NCI-H526 (cell line): Measurements from ENCODE around the gene PSME4.
"Not testable (repeated sequence)": the region's sequence is repeated elsewhere in the genome, so short reads cannot be mapped to it uniquely, and the experiment has no call there.

Experiments
- DNase-seq, 2 experiments: peaks; one replicate each; lab custom pipeline; 2025; lab: John Stamatoyannopoulos, UW

PSME4 gene

DNA sequence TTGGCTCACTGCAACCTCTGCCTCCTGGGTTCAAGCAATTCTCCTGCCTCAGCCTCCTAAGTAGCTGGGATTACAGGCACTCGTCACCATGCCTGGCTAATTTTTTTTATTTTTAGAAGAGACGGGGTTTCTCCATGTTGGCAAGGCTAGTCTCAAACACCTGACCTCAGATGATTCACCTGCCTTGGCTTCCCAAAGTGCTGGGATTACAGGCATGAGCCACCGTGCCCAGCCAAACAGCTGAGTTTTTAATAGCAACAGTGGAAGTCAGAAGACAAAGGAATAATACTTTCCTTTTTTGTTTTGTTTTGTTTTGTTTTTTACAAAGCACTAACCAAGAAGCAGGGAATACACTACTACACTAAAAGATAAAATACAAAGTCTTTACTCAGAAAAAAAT lies 127.9 kb downstream of the PSME4 start:
- no peak for DNase-seq

DNA sequence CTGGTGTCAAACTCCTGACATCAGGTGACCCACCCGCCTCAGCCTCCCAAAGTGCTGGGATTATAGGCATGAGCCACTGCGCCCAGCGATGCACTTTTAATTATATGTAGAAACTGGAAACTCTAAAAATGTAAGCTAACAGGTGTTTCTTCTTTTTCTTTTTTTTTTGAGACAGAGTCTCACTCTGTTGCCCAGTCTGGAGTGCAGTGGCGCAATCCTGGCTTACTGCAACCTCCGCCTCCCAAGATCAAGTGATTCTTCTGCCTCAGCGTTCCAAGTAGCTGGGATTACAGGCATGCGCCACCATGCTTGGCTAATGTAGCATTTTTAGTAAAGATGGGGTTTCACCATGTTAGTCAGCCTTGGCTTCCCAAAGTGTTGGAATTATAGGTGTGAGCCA lies 129.1 kb downstream of the PSME4 start:
- not testable (repeated sequence) for DNase-seq

GRCh38 chr2:53840580-53840979 lies 130.2 kb downstream of the PSME4 start:
- no peak for DNase-seq

GRCh38 chr2:53829980-53830290 lies 140.9 kb downstream of the PSME4 start:
- not testable (repeated sequence) for DNase-seq

- no peak for DNase-seq
Observed at GRCh38 chr2:53829273-53829979, 141.4 kb downstream of the PSME4 start.

DNA sequence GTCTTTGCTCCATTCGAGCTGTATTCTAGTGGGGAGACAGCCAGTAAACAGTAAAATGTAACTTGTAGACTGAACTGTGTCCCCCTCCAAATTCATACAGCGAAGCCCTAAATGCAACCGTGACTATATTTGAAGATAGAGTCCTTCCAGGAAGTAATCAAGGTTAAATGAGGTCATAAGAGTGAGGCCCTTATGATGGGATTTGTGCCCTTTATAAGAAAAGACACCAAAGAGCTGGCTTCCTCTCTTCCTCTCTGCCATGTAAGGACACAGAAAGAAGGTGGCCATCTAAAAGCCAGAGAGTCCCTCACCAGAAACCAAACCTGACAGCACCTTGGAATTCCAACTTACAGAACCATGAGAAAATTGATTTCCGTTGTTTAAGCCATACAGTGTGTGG lies 142.5 kb downstream of the PSME4 start:
- no peak for DNase-seq

- DNase-seq: no peak
Observed at GRCh38 chr2:53827398-53828175, 143.2 kb downstream of the PSME4 start.

DNA sequence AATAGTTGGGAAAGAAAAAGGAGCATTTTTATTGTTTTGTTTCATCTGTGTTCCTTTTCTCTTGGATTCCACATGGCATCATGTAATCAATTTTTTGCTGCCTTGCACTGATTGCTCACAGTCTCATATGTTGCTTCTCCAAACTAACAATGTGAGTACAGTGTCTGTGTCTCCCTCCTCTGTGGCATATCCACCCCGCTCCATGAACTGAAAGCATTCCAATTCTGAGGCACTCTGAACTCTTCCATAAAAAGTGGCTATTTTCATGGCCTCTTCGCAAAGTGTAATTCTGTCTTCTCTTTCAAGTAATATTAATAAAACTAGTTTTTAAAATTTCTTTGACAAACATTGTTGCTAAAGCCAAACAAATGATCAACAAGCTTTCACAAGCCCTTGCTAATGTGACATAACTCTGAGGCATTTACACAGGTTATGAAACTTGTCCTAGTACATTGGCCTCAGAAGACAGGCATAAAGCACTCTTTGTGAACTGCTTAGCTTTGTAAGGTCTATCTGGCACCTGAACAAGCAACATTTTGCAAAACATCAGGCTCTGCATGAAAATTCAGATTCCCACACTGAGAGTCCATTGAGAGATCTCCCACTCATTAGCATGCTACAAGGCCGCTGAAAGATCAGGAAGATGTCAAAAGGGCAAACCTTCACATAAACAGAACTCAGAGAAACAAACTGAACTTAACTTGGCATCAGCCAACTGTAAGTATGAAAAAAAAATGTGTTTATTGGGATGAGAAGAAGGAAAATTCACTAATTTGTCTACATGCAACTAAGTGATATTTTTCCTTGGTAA lies 144.0 kb downstream of the PSME4 start:
- DNase-seq: peak in 1 of 2 experiments; percentile 10

DNA sequence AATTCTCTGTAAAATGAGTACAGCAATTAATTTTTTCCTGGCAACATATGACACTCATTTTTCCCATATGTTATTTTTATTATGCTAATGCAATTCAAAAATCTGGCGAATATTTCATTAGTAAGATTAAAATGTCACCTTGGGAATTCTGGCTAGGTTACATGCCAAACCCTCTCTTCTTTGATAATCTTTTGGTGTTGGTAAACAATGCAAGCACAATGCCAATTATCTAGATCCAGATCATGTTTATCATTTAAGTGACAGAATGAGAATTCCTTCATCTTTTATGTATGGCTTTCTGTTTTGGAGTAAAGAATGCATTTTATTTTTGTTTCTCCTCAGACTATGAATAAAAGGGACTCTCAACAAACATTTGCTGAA lies 144.8 kb downstream of the PSME4 start:
- DNase-seq: no peak

- peak; percentile 6 to 9 for DNase-seq
Observed at GRCh38 chr2:53823639-53824038, 147.2 kb downstream of the PSME4 start.

GRCh38 chr2:53821810-53822209 lies 149.0 kb downstream of the PSME4 start:
- DNase-seq: no peak

DNA sequence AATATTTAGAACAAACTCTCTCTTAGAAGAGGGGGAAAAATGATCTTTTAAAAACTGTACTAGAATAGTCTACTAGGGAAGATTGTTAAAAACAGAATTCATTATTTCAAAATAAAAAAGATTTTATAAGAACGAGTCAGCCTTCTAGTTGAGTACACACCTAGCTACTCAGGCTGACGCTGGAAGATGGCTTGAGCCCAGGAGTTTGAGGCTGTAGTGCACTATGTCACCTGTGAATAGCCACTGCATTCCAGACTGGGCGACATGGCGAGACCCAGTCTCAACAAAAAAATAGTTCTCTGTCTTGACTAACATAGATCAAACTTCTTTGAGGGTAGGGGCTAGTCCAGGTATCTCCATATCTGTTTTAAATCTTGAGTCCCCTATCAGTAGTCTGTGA lies 150.1 kb downstream of the PSME4 start:
- DNase-seq: no peak

DNA sequence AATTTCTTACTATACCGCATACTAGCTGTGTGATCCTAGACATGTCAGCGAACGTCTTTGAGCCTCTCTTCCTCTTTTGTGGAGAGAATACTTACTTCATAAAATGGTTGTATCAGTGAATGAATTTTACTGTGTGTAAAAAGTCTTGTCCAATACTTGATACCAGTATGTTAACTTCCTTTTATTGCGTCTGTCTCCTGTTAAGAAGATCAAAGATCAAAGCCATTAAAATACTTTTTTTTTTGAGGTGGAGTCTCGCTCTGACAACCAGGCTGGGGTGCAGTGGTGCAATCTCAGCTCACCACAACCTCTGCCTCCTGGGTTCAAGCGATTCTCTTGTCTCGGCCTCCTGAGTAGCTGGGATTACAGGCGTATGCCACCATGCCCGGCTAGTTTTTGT lies 150.7 kb downstream of the PSME4 start:
- DNase-seq: no peak

DNA sequence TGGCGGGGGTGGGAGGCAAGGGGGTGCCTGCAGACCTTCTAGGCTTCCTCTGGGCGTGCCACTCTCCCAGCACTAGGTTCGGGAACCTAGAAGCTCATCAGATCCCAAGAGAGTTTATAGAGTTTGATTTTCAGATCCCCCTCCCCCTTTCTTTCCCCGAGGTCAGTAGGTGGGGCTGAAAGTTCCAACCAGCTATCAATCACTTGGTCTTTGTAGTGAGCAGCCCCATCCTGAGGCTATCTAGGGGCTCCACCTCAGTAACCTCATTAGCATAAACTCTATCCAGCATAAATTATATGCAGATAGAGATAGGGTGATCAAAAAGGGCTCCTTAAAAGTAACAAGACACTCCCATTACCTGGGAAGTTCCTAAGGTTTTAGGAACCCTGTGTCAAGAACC lies 151.2 kb downstream of the PSME4 start:
- DNase-seq: no peak

DNA sequence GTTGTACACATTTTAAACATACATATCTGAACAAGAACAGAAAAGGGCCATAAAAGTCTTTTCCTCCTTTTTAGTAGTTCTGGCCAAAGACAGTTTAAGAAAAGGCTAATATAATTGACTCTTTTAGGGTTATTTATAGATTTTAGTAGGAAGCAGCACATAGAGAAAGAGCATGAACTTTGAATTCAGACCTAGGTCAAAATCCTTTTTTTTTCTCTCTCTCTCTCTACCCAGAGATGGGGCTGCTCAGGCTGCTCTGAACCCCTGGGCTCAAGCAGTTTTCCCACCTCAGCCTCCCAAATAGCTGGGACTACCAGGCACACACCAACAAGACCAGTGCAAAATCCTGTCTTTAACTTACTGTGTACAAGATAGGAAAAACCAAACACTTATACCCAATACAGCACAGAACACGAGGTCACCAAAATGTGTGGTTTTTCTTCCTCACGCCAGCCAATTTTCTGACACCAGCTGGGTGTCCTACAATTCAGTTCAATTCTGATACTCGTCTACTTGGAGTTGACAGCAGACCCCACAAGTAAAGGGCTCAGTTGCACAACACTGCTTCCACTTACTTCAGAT lies 151.8 kb downstream of the PSME4 start:
- no peak for DNase-seq
